ENCODE results near the gene SS18L1. TPM values are rescaled to one million over a fixed set of nuclear protein-coding genes. Genes with fewer than 3 reads are reported as not detected.

SS18L1 gene
- polyA plus RNA-seq, 1 of the 3 experiments (the other 2 are of a cell fraction), result 10.7 TPM

DNA sequence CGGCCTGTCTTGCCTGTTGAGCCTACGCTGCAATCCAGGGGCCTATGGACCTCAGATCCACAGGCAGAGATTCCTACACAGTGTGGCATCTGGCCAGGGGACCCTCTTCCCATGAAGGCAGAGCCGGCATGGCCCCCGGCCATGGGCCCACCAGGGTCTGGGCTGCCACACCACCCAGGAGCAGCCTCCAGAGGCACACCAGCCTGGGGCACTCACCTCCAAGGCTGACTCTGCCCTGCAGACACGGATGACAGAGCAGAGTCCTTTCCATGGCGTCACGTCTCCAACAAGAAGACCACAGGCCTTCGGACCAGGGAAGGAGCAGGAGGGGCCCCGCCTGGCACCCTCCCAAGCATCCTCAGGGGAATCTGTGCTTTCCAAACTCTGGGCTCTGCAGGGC lies 80.0 kb downstream of the SS18L1 start:
- WGBS (ENCODE audit: low lambda C conversion rate), result 60% methylated on average over 5 of the region's 9 CpGs
- no peaks in the 10 kb centered on the region for H3F3A ChIP-seq (replicated peaks; ENCODE audit: insufficient read depth)
- no peak for DNase-seq
- H2AFZ ChIP-seq (ENCODE audit: low read depth), result no peak overlapping the region
- H3K27ac ChIP-seq (ENCODE audit: low read depth in 2 of 2, low read length in 1 of 2), result no peak overlapping the region
- H3K9me2 ChIP-seq, result no peaks in the 10 kb centered on the region
- TF ChIP-seq TCF12 (IDR thresholded peaks at IDR 0.05) (no peak), POLR2AphosphoS5 (IDR thresholded peaks at IDR 0.05; ENCODE audit: low read depth, low read length) (no peak), YY1 (IDR thresholded peaks at IDR 0.05; ENCODE audit: low read depth) (no peak)
- TF ChIP-seq, protein P1, sequence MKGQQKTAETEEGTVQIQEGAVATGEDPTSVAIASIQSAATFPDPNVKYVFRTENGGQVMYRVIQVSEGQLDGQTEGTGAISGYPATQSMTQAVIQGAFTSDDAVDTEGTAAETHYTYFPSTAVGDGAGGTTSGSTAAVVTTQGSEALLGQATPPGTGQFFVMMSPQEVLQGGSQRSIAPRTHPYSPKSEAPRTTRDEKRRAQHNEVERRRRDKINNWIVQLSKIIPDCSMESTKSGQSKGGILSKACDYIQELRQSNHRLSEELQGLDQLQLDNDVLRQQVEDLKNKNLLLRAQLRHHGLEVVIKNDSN (IDR thresholded peaks at IDR 0.05; ENCODE audit: borderline replicate concordance, low read depth), result no peak
- H3K4me2 ChIP-seq, result no peak overlapping the region
- no peaks in the 10 kb centered on the region for H3K9me3 ChIP-seq
- CTCF ChIA-PET, result no interaction called here
- POLR2A ChIA-PET, result no interaction called here
- no peaks in the 10 kb centered on the region for H3K79me2 ChIP-seq (ENCODE audit: insufficient read depth)
- H3K4me1 ChIP-seq (ENCODE audit: control insufficient read depth in 1 of 2, insufficient read depth in 2 of 2, low read depth in 1 of 2, low read length in 1 of 2), result peaks cover 0 to 18% of the 10 kb centered on the region in 2 experiments; a peak in 1 of 4 replicates
- H3K4me3 ChIP-seq (ENCODE audit: low read depth in 2 of 2, low read length in 1 of 2), result no peak overlapping the region
- H3K9ac ChIP-seq, result no peak overlapping the region
- H4K20me1 ChIP-seq (ENCODE audit: insufficient read depth), result 0 out of 2 replicates have a peak, but pooled peaks cover 8% of the 10 kb centered on the region
- peaks cover 40% of the 10 kb centered on the region for H3K27me3 ChIP-seq (ENCODE audit: insufficient read depth)
- H3K36me3 ChIP-seq (replicated peaks in 1 of 2; ENCODE audit: control insufficient read depth in 1 of 2, insufficient read depth in 2 of 2, low read length in 1 of 2), result no peaks in the 10 kb centered on the region

DNA sequence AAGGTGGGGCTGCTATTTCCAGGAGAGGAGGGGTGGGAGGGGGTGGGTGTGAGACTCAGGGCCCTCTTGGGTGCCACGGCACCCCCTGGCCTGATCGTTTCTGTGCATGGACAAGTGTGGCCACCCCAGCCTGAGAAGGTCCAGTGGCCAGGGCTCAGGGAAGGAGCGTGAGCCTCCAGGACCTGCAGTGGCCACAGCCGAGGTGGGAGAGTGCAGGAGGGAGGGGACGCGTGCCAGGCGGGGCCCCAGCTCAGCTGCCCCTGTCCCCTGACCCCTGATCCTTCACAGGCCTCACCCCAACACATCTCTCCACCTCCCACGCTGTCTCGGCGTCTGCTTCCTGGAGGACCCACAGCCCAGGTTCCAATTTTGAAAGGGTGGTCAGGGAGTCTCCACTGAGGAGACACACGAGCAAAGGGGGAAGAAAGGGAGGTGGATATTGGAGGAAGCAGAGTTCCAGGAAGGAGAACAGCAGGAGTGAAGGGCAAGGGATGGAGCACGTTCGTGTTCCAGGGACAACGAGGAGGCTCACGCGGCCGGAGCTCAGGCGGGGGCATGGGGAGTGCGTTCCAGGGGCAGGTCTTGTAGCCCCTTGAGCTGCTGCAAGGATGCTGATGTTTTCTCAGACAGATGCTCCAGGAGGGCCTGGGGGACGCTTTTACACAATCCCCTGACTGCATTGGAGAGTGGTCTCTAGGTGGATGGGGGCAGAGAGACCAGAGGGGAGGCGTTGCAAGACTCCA lies 80.7 kb downstream of the SS18L1 start:
- TF ChIP-seq YY1 (IDR thresholded peaks at IDR 0.05; ENCODE audit: low read depth) (no peak), RXRA (IDR thresholded peaks at IDR 0.05; ENCODE audit: borderline replicate concordance, low read depth) (no peak), TCF12 (IDR thresholded peaks at IDR 0.05) (no peak), TEAD4 (IDR thresholded peaks at IDR 0.05; ENCODE audit: borderline replicate concordance, insufficient read depth) (no peak), FOXJ3 (CRISPR knock-in tag; IDR thresholded peaks at IDR 0.05) (no peak), MXI1 (IDR thresholded peaks at IDR 0.05; ENCODE audit: low read depth, low read length) (no peak), NRF1 (IDR thresholded peaks at IDR 0.05; ENCODE audit: low read depth, low read length) (no peak)
- TF ChIP-seq, protein P2, sequence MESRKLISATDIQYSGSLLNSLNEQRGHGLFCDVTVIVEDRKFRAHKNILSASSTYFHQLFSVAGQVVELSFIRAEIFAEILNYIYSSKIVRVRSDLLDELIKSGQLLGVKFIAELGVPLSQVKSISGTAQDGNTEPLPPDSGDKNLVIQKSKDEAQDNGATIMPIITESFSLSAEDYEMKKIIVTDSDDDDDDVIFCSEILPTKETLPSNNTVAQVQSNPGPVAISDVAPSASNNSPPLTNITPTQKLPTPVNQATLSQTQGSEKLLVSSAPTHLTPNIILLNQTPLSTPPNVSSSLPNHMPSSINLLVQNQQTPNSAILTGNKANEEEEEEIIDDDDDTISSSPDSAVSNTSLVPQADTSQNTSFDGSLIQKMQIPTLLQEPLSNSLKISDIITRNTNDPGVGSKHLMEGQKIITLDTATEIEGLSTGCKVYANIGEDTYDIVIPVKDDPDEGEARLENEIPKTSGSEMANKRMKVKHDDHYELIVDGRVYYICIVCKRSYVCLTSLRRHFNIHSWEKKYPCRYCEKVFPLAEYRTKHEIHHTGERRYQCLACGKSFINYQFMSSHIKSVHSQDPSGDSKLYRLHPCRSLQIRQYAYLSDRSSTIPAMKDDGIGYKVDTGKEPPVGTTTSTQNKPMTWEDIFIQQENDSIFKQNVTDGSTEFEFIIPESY (IDR thresholded peaks at IDR 0.05; ENCODE audit: borderline replicate concordance, low read depth), result no peak
- TF ChIP-seq, protein P3, sequence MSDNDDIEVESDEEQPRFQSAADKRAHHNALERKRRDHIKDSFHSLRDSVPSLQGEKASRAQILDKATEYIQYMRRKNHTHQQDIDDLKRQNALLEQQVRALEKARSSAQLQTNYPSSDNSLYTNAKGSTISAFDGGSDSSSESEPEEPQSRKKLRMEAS (IDR thresholded peaks at IDR 0.05; ENCODE audit: low read depth), result no peak
- TF ChIP-seq, protein P4, sequence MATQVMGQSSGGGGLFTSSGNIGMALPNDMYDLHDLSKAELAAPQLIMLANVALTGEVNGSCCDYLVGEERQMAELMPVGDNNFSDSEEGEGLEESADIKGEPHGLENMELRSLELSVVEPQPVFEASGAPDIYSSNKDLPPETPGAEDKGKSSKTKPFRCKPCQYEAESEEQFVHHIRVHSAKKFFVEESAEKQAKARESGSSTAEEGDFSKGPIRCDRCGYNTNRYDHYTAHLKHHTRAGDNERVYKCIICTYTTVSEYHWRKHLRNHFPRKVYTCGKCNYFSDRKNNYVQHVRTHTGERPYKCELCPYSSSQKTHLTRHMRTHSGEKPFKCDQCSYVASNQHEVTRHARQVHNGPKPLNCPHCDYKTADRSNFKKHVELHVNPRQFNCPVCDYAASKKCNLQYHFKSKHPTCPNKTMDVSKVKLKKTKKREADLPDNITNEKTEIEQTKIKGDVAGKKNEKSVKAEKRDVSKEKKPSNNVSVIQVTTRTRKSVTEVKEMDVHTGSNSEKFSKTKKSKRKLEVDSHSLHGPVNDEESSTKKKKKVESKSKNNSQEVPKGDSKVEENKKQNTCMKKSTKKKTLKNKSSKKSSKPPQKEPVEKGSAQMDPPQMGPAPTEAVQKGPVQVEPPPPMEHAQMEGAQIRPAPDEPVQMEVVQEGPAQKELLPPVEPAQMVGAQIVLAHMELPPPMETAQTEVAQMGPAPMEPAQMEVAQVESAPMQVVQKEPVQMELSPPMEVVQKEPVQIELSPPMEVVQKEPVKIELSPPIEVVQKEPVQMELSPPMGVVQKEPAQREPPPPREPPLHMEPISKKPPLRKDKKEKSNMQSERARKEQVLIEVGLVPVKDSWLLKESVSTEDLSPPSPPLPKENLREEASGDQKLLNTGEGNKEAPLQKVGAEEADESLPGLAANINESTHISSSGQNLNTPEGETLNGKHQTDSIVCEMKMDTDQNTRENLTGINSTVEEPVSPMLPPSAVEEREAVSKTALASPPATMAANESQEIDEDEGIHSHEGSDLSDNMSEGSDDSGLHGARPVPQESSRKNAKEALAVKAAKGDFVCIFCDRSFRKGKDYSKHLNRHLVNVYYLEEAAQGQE (IDR thresholded peaks at IDR 0.05; ENCODE audit: low read depth, low read length), result no peak
- Histone ChIP-seq H3K9me3 (no peaks in the 10 kb centered on the region), H2AFZ (ENCODE audit: low read depth) (no peak overlapping the region), H3K36me3 (replicated peaks in 1 of 2; ENCODE audit: control insufficient read depth in 1 of 2, insufficient read depth in 2 of 2, low read length in 1 of 2) (no peaks in the 10 kb centered on the region), H3K9ac (no peak overlapping the region), H3K27ac (ENCODE audit: low read depth in 2 of 2, low read length in 1 of 2) (no peak overlapping the region), H3K9me2 (no peaks in the 10 kb centered on the region), H3K27me3 (ENCODE audit: insufficient read depth) (peaks cover 33% of the 10 kb centered on the region), H3K4me3 (ENCODE audit: low read depth in 2 of 2, low read length in 1 of 2) (no peak overlapping the region), H4K20me1 (ENCODE audit: insufficient read depth) (0 out of 2 replicates have a peak, but pooled peaks cover 8% of the 10 kb centered on the region), H3K79me2 (ENCODE audit: insufficient read depth) (no peaks in the 10 kb centered on the region), H3K4me1 (ENCODE audit: control insufficient read depth in 1 of 2, insufficient read depth in 2 of 2, low read depth in 1 of 2, low read length in 1 of 2) (peaks cover 0 to 14% of the 10 kb centered on the region in 2 experiments; a peak in 1 of 4 replicates), H3F3A (replicated peaks; ENCODE audit: insufficient read depth) (peaks cover 2% of the 10 kb centered on the region), H3K4me2 (no peak overlapping the region)
- no peak for DNase-seq
- WGBS (ENCODE audit: low lambda C conversion rate), result 54% methylated on average over 21 of the region's 21 CpGs
- CTCF ChIA-PET, result interaction anchor here (1.1 to 1.2 kb wide), 2 partner anchors 80 to 158 kb away, joined by 3 read pairs; no protein-coding TSS in a partner anchor
- POLR2A ChIA-PET, result no interaction called here

All from SK-N-SH (cell line).